ENCODE results near the gene CCNQ. TPM values are rescaled to one million over a fixed set of nuclear protein-coding genes. Genes with fewer than 3 reads are reported as not detected.

CCNQ gene
- total and polyA plus RNA-seq, 2 donors (not counting 1 experiment from before 2014, with no cell fraction given), result 31.8 to 66.0 TPM

GRCh38 chrX:153625271-153626024, 26.5 kb upstream of the CCNQ start:
- Histone ChIP-seq H3K4me1 (ENCODE audit: control insufficient read depth in 2 of 2, insufficient read depth in 2 of 2, low read length in 2 of 2) (no peaks in the 10 kb centered on the region), H3K27me3 (replicated peaks in 1 of 4; ENCODE audit: control extremely low read depth in 1 of 4, control insufficient read depth in 3 of 4, insufficient read depth in 4 of 4, low read length in 3 of 4) (peaks cover 0 to 6% (median 0%) of the 10 kb centered on the region in 4 experiments), H3K79me2 (ENCODE audit: control insufficient read depth, insufficient read depth, low read length) (no peaks in the 10 kb centered on the region), H3K9ac (ENCODE audit: low read length) (no peak overlapping the region), H3K4me2 (replicated peaks; ENCODE audit: low read depth, low read length, poor library complexity, severe bottlenecking) (no peak overlapping the region), H3K9me3 (ENCODE audit: control extremely low read depth in 1 of 3, control insufficient read depth in 2 of 3, insufficient read depth in 1 of 3, low read length in 2 of 3) (no peaks in the 10 kb centered on the region), H3K4me3 (ENCODE audit: control extremely low read depth in 1 of 5, extremely low read depth in 1 of 5, insufficient read depth in 1 of 5, low read depth in 2 of 5, low read length in 4 of 5) (no peak overlapping the region), H2AFZ (ENCODE audit: insufficient read depth, low read depth, low read length, poor library complexity, severe bottlenecking) (no peak overlapping the region), H3K27ac (ENCODE audit: low read length in 2 of 2) (no peak overlapping the region), H4K20me1 (ENCODE audit: control insufficient read depth, insufficient read depth, low read length, poor library complexity, severe bottlenecking) (no peaks in the 10 kb centered on the region), H3K36me3 (replicated peaks in 1 of 2; ENCODE audit: control extremely low read depth in 1 of 2, control insufficient read depth in 1 of 2, extremely low read depth in 1 of 2, insufficient read depth in 2 of 2, low read length in 1 of 2) (no peaks in the 10 kb centered on the region)
- ATAC-seq (ENCODE audit: low read depth) (no peak), DNase-seq (no peak)
- no peaks in the 10 kb centered on the region for H3K9me3 Mint-ChIP-seq (ENCODE audit: insufficient read depth)
- ChIA-PET POLR2A (no interaction called here), CTCF (no interaction called here)
- intact Hi-C loops (cut with micrococcal nuclease), result no loop called here
- peaks cover 10% of the 10 kb centered on the region for H3K27me3 Mint-ChIP-seq
- 97% methylated on average over 10 of the region's 21 CpGs for WGBS (ENCODE audit: insufficient coverage)
- TF ChIP-seq EZH2 (IDR thresholded peaks at IDR 0.05; ENCODE audit: borderline replicate concordance, insufficient read depth, low read depth, low read length, poor library complexity, severe bottlenecking) (no peak), CTCF (IDR thresholded peaks at IDR 0.05) (no peak)
- no peaks in the 10 kb centered on the region for H3K4me1 Mint-ChIP-seq
- no peak overlapping the region for H3K4me3 Mint-ChIP-seq
- no peak overlapping the region for H3K27ac Mint-ChIP-seq
